GM13977 (cell line): Measurements from ENCODE around the gene GPHN.
"Not testable (repeated sequence)": the region's sequence is repeated elsewhere in the genome, so short reads cannot be mapped to it uniquely, and the experiment has no call there.

ENCODE experiments used
- DNase-seq: peaks from one replicate; pipeline ENCODE4 v3.0.0; 2012; ENCODE audit warnings: low spot score
- in situ Hi-C: fragments of 300-500 bp; cut with MboI; formaldehyde crosslinking; loops from one replicate; pipeline ENCODE4 v1.12.0; 2022; ENCODE audit warnings: low sequenced_read_pairs, low pct_unique_long_range_greater_than_20kb, mixed read lengths, inconsistent platforms; ENCODE audit not compliant: unreplicated experiment
- TF ChIP-seq, protein P1 (sequence below): IDR thresholded peaks from 2 replicates; pipeline ENCODE4 v1.5.1; 2012; ENCODE audit warnings: mild to moderate bottlenecking, control low read depth; ENCODE audit not compliant: insufficient read depth; ENCODE audit errors: extremely low read depth, missing control alignments

The GPHN gene

DNA sequence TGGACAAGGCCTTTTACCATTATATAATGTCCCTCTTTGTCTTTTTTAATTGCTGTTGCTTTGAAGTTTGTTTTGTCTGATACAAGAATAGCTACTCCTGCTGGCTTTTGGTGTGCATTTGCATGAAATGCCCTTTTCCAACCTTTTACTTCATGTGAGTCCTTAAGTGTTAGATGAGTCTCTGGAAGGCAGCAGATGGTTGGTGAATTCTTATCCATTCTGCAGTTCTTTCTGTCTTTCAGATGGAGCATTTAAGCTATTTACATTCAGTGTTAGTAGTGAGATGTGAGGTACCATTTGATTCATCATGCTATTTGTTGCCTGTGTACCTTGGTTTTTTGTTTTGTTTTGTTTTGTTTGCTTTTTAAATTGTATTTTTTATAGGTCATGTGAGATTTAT, 208.3 kb downstream of the GPHN start:
- TF ChIP-seq, protein P1, sequence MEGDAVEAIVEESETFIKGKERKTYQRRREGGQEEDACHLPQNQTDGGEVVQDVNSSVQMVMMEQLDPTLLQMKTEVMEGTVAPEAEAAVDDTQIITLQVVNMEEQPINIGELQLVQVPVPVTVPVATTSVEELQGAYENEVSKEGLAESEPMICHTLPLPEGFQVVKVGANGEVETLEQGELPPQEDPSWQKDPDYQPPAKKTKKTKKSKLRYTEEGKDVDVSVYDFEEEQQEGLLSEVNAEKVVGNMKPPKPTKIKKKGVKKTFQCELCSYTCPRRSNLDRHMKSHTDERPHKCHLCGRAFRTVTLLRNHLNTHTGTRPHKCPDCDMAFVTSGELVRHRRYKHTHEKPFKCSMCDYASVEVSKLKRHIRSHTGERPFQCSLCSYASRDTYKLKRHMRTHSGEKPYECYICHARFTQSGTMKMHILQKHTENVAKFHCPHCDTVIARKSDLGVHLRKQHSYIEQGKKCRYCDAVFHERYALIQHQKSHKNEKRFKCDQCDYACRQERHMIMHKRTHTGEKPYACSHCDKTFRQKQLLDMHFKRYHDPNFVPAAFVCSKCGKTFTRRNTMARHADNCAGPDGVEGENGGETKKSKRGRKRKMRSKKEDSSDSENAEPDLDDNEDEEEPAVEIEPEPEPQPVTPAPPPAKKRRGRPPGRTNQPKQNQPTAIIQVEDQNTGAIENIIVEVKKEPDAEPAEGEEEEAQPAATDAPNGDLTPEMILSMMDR = no peak
- DNase-seq = no peak
- in situ Hi-C loops = no loop called here

DNA sequence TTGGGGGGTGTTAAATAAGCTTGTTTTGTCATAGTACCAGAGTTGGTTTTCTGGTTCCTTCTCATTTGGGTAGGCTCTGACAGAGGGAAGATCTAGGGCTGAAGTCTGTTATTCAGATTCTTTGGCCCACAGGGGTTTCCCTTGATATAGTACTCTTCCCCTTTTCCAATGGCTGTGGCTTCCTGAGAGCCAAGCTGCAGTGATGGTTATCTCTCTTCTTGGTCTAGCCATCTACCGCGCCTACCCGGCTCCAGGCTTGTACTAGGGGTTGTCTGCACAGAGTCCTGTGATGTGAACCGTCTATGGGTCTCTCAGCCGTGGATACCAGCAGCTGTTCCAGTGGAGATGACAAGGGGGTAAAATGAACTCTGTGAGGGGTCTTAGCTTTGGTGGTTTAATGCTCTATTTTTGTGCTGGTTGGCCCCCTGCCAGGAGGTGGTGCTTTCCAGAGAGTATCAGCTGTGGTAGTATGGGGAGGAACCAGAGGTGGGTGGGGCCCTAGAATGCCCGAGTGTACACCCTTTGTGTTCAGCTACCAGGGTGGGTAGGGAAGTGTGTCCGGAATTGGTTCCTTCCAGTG, 209.7 kb downstream of the GPHN start:
- in situ Hi-C loops = no loop called here
- no peak for DNase-seq
- TF ChIP-seq, protein P1 = no peak

DNA sequence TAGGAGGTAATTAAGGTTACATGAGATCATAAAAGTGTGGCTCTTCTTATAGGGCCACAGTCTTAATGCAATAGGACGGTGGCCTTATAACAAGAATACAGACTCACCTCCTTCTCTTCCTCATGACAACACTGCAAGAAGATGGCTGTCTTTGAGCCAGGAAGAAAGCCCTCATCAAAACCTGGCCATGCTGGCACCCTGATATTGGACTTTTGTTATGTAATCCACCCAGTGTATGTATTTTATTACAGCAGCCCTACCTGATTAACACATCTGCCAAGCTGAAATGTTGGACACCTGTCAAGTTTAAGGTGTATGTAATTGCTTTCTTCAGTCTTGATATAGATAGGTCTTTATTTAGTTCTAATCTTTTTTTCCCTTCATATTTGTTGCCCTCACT, 217.0 kb downstream of the GPHN start:
- no peak for DNase-seq
- in situ Hi-C loops = no loop called here
- TF ChIP-seq, protein P1 = no peak

DNA sequence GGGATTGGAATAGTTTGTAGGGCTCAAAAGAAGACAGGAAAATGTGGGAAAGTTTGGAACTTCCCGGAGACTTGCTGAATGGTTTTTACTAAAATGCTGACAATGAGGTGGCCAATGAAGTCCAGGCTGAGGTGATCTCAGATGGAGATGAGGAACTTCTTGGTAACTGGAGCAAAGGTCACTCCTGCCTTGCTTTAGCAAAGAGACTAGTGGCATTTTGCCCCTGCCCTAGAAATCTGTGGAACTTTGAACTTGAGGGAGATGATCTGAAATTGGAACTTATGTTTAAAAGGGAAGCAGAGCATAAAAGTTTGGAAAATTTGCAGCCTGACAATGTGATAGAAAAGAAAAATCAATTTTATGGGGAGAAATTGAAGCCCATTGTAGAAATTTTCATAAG, 223.4 kb downstream of the GPHN start:
- DNase-seq, in situ Hi-C loops: not testable (repeated sequence)

DNA sequence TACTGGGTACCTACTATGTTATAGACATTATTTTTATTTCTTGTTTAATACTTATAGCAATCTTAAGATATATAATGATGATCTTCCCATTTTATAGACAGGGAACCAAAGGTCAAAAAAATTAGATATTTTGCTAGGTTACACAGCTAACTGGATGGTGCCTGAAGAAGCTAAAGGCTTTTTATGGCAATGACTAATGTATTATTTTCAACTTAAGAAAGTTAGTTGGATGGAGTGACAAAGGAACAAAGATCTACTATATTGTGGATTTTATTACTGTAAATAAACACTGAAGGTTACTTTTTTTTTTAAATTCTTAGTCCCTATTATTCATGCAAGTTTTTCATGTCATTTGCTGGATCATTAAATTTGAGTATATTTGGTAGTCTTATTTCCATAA, 227.9 kb downstream of the GPHN start:
- no peak for DNase-seq
- TF ChIP-seq, protein P1 = no peak
- in situ Hi-C loops = no loop called here

DNA sequence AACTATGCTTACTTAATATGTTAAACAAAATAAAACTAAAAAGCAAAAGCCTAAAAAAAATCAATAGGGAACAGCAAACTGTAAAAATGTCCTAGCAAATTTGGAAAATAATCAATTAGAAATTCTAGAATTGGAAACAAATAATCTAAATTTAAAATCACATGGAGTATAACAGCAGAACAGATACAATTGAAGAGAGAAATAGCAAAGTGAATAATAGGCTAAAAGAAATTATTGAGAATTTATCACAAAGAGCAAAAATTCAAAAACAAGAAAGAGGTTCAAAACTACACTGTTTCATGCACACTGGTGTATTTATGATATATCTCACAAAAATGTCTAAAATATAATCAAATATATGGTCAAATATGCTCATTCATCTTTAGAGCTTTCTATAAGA, 231.9 kb downstream of the GPHN start:
- DNase-seq = no peak
- in situ Hi-C loops = no loop called here
- TF ChIP-seq, protein P1 = no peak

DNA sequence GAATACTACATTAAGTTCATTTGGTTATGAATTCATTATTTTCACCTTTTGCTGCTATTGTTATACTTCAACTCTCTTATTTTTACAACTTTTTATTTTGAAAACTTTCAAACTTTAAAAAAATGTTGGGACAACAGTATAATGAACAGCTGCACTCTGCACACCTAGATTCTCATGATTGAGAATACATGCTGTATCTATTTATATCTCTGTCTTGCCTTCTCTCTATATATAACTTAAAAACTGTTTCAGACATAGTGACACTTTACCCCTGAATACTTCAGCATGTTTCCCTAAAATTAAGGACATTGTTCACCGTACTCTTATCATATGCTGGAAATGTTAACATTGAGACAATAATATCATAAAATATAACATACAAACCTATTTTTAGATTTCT, 237.1 kb downstream of the GPHN start:
- in situ Hi-C loops = no loop called here
- TF ChIP-seq, protein P1 = no peak
- no peak for DNase-seq
